GM10266 (cell line): ENCODE measurements around the gene ARX.
A peak's percentile ranks its signal among the peaks of the same experiment; 100 is the strongest.

Experiments
- DNase-seq: peaks from one replicate; pipeline ENCODE4 v3.0.0; 2012; ENCODE audit errors: extremely low spot score
- TF ChIP-seq, protein P1 (sequence below): IDR thresholded peaks from 2 replicates; pipeline ENCODE4 v1.5.1; 2012; ENCODE audit warnings: mild to moderate bottlenecking, low read depth; ENCODE audit not compliant: control insufficient read depth, insufficient read depth; ENCODE audit errors: missing control alignments

The ARX gene

DNA sequence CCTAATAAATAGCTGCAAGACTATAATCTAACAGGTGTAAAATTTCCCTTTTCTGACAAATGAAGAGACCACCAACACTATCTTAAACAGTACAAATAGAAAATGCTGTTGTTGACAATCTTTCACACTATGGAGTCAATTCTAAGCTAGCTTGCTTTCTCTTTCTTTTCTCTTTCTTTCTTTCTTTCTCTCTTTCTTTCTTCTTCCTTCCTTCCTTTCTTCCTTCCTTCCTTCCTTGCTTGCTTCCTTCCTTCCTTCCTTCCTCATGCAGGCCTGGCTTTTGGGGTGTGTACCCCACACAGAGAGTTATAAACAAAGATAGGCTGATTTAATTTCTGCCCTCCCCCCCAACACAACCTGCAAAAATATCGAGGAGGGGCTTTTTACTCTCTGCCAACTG lies 8.1 kb upstream of the ARX start:
- TF ChIP-seq, protein P1, sequence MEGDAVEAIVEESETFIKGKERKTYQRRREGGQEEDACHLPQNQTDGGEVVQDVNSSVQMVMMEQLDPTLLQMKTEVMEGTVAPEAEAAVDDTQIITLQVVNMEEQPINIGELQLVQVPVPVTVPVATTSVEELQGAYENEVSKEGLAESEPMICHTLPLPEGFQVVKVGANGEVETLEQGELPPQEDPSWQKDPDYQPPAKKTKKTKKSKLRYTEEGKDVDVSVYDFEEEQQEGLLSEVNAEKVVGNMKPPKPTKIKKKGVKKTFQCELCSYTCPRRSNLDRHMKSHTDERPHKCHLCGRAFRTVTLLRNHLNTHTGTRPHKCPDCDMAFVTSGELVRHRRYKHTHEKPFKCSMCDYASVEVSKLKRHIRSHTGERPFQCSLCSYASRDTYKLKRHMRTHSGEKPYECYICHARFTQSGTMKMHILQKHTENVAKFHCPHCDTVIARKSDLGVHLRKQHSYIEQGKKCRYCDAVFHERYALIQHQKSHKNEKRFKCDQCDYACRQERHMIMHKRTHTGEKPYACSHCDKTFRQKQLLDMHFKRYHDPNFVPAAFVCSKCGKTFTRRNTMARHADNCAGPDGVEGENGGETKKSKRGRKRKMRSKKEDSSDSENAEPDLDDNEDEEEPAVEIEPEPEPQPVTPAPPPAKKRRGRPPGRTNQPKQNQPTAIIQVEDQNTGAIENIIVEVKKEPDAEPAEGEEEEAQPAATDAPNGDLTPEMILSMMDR: no peak
- no peak for DNase-seq

DNA sequence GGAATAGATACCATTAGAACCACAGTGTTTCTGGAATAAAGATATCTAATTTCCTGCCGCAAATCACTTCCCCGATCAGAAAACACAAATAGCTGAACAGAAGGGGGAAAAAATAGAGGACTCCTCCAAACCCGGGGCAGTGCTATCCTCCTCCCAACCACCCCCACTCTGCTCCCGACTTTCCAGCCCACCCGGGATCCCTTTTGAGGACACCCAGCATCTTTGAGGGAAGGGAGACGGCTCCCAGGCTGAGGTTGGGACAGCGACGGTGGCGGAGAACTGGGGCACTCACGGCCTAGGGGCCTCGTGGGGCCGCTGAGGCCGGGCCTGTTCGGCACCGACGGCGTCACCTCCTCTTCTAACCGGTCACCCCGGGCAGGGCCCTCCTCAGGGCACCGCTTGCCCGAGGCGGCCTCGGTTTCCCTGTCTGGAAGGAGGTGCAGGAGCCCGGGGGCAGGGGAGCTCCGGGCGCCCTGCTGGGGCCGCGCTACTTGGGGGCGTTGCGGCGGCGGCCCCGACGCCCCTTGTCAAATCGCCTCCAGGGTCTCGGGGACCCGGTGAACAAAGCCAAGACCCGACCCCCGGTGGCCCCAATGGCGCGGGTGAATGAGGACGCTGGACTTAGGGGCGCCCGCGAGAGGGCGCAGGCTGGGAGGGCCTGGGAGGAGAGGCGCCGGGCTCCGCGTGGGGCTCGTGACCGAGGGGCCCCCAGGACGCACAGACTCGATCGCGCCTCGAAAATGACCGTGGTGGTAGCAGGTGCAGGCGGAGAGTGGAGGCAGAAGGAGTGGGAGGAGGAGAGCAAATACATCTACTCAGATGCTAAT lies 6.9 kb upstream of the ARX start:
- DNase-seq: no peak
- TF ChIP-seq, protein P1: peak; percentile 48

DNA sequence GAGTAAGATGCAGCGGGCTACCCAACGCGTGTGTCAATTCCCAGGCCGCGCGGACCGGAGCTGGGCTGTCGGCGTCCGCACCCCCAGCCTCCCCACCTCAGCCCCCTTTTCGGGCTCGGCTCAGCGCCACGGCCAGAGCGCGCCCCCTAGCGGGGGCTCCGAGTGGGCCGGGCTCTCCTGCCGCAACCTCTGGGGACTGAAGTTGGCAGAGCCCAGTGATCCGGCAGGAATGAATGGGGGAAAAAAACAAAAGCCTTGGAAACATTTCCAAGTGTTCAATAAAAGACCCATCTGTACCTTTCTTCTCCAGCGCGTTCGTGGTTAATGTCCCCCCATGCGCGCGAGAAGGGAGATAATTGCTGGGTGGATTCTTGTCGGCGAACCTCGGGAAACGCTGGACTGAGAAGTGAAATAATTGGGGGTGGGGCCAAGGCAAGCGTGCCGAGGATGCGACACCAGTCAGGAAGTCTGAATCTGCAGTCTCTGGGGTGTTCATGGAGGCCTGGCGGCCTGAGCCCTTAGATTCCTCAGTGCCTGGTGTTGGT lies 5.2 kb upstream of the ARX start:
- TF ChIP-seq, protein P1: peak; percentile 68
- DNase-seq: peak; percentile 74

DNA sequence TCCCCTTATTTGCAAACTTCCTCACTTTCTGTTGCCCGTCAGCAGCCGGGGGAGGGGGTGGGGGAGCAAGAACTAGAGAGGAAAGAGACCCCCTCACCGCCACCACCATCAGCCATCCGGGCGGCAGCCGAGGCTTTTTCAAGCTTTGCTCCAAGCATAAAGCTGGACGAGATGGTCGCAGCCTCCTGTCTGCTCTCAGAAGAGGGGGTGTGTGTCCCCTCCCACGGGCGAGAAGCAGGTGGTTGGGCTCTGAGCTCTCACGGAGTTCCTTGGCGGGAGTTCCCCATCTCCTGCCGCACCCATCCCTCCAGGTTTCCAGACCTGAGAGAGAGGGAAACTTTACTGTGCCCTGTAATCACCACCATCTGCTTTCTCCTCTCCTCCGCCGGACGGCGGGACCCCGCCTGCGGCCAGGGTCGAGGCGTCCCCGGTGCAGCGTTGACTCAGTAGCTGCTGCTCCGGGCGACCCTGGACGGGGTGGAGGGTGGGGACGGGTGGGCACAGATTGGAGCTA lies 4.7 kb upstream of the ARX start:
- TF ChIP-seq, protein P1: no peak
- no peak for DNase-seq

DNA sequence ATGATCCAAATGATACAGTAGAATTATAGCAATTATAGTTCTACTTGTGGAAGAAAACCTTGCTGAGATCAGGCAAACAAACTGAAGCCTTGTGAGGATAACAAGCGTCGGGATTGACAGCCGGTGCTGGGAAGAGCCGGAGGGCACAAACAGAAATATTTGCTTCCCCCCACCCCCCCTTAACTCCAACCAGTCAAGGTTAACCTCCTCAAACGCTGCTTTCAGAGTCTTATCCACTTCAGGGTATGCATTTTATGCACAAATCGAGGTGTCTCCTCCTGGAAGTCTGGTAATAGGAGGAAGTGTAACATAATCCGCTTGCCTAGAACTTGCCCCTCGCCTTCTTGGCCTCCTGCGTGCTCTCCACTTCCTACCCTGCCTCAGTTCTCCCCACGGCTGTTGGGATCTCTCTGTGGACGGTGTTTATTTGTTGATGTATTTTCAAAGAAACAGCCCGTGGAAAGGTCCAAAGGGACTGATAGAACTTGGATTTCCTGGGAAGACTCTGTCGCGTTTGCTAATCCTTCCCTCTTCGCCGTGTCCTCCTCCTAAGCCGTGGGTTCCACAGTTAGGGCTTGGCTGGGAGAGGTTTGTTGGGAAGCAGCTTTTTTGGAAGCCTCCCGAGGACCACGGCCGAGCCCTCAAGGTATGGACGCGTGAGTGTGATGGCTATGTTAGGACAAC lies 4.1 kb upstream of the ARX start:
- DNase-seq: no peak
- TF ChIP-seq, protein P1: no peak

DNA sequence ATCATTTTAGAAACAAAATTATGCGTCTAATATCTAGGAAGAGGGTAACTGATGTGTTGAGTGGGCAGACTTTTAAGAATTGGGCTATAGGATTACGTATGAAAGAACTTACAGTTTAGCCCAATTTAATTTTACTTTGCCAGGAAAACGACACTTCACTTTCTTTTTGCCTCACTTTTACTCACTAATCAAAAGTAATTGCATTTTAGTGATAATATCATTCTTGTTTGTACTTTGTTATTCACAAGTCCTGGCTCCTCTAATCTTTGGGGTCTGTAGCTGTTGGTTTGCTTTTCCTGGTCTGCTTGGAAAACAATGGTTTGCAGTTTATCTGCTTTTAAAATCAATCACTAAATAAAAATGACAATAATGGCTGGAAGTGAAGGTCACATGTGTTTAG lies 2.9 kb upstream of the ARX start:
- no peak for DNase-seq
- TF ChIP-seq, protein P1: no peak
